ENCODE measurements around the gene UBL4B. TPM values are rescaled to one million over a fixed set of nuclear protein-coding genes. Genes with fewer than 3 reads are reported as not detected.

The UBL4B gene
- total RNA-seq, 1 donor from 2014 or later: 1.0 TPM

GRCh38 chr1:110067479-110067892, 44.8 kb upstream of the UBL4B start:
- H3K9me3 Mint-ChIP-seq: no peaks in the 10 kb centered on the region
- TF ChIP-seq, protein P1, sequence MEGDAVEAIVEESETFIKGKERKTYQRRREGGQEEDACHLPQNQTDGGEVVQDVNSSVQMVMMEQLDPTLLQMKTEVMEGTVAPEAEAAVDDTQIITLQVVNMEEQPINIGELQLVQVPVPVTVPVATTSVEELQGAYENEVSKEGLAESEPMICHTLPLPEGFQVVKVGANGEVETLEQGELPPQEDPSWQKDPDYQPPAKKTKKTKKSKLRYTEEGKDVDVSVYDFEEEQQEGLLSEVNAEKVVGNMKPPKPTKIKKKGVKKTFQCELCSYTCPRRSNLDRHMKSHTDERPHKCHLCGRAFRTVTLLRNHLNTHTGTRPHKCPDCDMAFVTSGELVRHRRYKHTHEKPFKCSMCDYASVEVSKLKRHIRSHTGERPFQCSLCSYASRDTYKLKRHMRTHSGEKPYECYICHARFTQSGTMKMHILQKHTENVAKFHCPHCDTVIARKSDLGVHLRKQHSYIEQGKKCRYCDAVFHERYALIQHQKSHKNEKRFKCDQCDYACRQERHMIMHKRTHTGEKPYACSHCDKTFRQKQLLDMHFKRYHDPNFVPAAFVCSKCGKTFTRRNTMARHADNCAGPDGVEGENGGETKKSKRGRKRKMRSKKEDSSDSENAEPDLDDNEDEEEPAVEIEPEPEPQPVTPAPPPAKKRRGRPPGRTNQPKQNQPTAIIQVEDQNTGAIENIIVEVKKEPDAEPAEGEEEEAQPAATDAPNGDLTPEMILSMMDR (conservative IDR thresholded peaks at IDR 0.05): no peak
- peaks cover 7% of the 10 kb centered on the region for H3K36me3 Mint-ChIP-seq
- H3K4me3 Mint-ChIP-seq: peak overlapping the region; percentile 78
- H3K27me3 Mint-ChIP-seq: peaks cover 78% of the 10 kb centered on the region
- peak overlapping the region; percentile 48 for H3K27ac Mint-ChIP-seq
- no peak for DNase-seq (ENCODE audit: extremely low spot score, unreplicated experiment)
- peaks cover 16% of the 10 kb centered on the region for H3K4me1 Mint-ChIP-seq (ENCODE audit: unreplicated experiment)

GRCh38 chr1:110067893-110068645, 44.2 kb upstream of the UBL4B start:
- no peak for DNase-seq (ENCODE audit: extremely low spot score, unreplicated experiment)
- TF ChIP-seq, protein P1 (conservative IDR thresholded peaks at IDR 0.05): no peak
- peaks cover 16% of the 10 kb centered on the region for H3K4me1 Mint-ChIP-seq (ENCODE audit: unreplicated experiment)
- peak overlapping the region; percentile 48 for H3K27ac Mint-ChIP-seq
- peaks cover 84% of the 10 kb centered on the region for H3K27me3 Mint-ChIP-seq
- H3K4me3 Mint-ChIP-seq: peak overlapping the region; percentile 79
- H3K36me3 Mint-ChIP-seq: peaks cover 7% of the 10 kb centered on the region
- H3K9me3 Mint-ChIP-seq: no peaks in the 10 kb centered on the region

DNA sequence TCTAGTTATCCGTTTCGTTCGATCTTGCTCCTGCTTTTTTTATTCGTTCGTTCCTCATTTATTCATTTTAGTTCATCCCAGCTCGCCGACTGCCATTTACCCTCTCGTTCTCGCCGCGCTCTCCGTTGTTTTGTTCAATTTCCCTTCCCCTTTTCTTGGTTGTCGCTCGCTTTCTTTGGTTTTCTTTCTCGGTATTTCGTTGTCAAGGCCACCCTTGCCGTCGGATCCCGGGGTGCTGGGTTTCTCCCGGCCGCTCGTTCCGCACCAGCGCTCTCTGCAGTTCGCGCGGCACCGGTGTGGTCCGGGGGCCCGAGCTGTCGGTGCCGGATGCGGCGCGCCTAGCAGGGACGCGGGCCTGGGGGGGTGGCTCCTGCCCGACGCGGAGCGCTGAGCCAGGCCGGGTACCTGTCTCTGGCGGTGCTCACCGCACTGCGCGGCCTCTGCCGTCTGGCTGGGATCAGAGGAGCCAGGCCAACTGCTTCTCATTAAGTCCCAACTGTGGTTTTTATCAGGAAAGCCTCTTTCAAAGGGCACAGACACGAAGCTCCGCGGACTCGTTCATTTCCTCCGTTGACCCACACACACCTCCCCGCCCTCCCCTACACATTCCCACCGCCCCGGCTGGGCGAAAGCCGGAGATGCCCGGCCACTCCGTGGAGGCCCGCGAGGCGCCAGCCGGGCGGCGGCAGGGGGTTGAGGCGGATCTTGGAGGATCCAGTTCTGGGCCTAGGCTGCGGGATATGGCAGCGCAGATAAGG, 43.4 kb upstream of the UBL4B start:
- peak overlapping the region; percentile 79 for H3K4me3 Mint-ChIP-seq
- no peak for DNase-seq (ENCODE audit: extremely low spot score, unreplicated experiment)
- H3K27ac Mint-ChIP-seq: peak overlapping the region; percentile 19
- TF ChIP-seq, protein P1 (conservative IDR thresholded peaks at IDR 0.05): no peak
- H3K36me3 Mint-ChIP-seq: peaks cover 4% of the 10 kb centered on the region
- H3K27me3 Mint-ChIP-seq: peaks cover 87% of the 10 kb centered on the region
- H3K9me3 Mint-ChIP-seq: no peaks in the 10 kb centered on the region
- peaks cover 12% of the 10 kb centered on the region for H3K4me1 Mint-ChIP-seq (ENCODE audit: unreplicated experiment)

DNA sequence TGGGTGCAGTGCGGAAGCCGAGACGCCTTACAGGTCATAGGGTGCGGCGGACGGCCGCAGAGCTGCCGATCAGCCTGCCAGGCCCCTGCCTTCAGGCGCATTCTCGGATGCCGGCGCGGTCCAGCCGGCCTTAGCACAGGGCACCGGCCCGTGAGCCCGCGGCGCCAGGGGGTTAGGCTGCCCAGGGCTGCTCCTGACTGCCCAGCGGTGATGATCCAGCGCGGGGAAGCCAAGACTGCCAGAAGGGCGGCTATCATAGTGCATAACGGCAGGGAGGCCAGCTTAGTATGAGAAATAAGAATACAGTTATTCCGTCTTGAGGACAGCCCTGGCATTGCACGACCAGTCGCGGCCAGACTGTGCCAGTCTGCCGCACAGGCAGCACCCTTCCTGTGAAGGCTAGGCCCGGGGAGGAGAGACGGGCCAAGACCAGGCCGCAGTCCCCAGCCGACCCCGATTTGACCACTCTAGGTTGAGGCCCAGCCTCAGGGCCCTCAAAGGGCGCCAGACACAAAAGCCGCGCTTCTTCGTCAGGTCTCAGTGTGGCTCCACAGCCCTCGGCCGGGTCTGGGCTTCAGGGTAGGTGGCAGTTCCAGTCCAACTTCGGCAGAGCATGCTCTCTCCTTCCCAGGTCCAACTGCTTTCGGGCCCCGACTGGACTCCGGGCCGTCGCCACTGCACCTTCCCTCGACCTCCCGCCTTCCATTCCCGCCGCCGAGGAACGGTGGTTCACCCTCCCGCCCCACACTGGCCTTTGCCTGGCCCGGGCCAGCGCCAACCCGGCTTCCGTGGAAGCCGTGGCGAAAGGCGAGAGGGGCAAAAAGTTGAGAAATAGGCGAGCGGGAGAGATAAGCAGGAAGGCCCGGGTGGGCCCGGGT, 42.6 kb upstream of the UBL4B start:
- TF ChIP-seq, protein P1 (conservative IDR thresholded peaks at IDR 0.05): no peak
- no peak overlapping the region for H3K27ac Mint-ChIP-seq
- peak overlapping the region; percentile 79 for H3K4me3 Mint-ChIP-seq
- no peak for DNase-seq (ENCODE audit: extremely low spot score, unreplicated experiment)
- H3K4me1 Mint-ChIP-seq (ENCODE audit: unreplicated experiment): peaks cover 10% of the 10 kb centered on the region
- H3K27me3 Mint-ChIP-seq: peaks cover 92% of the 10 kb centered on the region
- no peaks in the 10 kb centered on the region for H3K9me3 Mint-ChIP-seq
- peaks cover 3% of the 10 kb centered on the region for H3K36me3 Mint-ChIP-seq

- H3K36me3 Mint-ChIP-seq: peaks cover 3% of the 10 kb centered on the region
- peaks cover 10% of the 10 kb centered on the region for H3K4me1 Mint-ChIP-seq (ENCODE audit: unreplicated experiment)
- no peak for DNase-seq (ENCODE audit: extremely low spot score, unreplicated experiment)
- H3K9me3 Mint-ChIP-seq: no peaks in the 10 kb centered on the region
- H3K27ac Mint-ChIP-seq: no peak overlapping the region
- peaks cover 90% of the 10 kb centered on the region for H3K27me3 Mint-ChIP-seq
- H3K4me3 Mint-ChIP-seq: peak overlapping the region; percentile 79
- TF ChIP-seq, protein P1 (conservative IDR thresholded peaks at IDR 0.05): no peak
Observed at GRCh38 chr1:110070282-110070669, 42.0 kb upstream of the UBL4B start.

Measured in type B pancreatic cell (in vitro differentiated cells).